ENCODE data around the gene TTI1.

Gene TTI1

DNA sequence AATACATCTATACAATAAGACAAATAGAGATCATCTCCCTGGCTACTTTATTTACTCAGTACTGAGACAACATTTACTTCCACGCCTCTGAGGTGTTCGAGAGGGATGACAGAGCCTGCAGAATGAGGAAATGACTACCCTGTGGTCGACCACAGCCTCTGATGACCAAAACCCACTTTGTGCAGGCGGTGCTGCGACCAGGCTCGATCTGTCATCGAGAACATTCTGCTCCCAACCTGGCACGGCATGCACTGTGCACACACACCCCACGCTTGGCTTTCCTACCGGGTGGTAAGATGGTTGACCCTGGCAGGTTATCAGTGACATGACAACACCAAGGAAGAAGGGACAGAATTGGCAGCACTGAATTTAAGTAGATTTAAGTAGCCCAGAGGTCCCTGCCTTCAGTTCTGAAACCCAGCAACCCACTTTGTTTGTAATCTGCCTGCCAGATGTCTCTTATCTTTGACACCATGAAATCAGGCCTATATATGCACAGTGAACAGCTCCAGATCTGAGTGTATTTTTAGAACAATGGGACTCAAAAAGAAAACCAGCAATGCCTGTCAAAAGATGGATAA lies 42.6 kb downstream of the TTI1 start:
- peak in 1 of 10 donors; percentile 77 for DNase-seq
- intact Hi-C loops (cut with DNase I): no loop called here

- DNase-seq: peak in 1 of 10 donors; percentile 70
- intact Hi-C loops (cut with DNase I): no loop called here
These were observed 43.5 kb downstream of the TTI1 start for GRCh38 chr20:37989601-37990295.

DNA sequence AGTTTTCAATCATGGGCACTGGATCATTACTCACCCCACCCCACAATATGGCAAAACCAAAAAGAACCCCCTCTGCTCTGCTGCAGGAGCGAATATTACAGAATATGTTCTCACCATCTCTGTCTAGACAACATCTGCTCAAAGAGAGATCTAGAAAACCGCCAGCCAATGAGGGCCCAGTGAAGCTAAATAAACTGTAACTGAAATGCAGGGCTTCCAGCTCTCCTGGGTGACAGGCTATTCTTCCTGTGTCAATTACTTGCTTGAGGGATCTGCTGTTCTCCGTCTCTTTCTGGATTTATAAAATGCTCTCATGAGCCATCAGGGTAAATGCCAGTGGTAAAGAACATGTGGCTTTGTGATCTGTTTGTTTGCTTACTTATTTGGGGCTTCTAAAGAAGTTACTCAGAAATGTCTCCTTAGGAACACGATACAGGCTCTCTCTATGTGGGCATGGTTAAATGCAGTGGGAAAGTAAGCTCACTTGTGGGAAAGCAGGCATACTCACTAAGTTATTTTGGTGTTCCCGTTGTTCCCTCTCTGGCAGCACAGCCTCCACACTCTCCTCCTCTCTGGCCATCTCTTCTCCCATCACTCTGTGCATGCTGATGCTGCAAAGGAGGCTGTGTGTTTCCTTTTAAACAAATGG lies 44.8 kb downstream of the TTI1 start:
- intact Hi-C loops (cut with DNase I): no loop called here

GRCh38 chr20:37987602-37988290 lies 45.5 kb downstream of the TTI1 start:
- DNase-seq: no peak
- intact Hi-C loops (cut with DNase I): no loop called here

More for the DNA sequence above, 44.8 kb downstream of the TTI1 start:
- DNase-seq: peak in 1 of 10 donors; percentile 45

DNA sequence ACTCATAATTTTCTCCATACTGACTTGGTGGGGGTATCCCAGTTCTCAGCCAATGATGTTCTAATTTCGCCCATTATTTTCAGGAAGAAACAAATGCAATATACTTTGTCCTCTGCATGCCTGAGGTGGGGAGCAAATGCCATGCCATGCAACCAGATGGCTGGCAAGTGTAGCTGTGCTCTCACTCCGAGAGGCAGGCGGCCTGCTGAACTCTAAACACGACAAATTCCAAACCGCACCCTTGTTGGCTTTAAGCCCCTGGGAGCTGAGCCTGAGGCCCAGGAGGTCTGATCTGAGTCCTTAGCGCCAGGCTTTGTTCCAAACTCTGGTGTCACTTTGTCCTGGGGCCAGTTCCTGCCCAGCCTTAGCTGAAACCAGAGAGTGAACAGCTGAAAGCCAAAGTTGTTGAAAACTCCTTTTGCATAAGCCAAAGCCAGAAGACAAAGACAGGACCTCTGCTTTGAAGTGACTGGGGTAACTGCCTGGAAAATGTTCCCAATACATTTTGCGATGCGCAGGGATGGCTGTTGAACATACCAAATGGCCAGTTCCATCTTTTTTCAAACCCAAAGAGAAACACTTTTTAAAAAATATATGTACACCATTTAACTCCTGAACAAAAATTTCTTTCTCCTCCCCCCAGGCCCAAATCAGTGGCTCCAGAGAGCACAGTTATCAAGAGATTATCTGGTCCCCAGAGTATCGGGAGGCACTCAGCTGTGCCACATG lies 46.2 kb downstream of the TTI1 start:
- peak in 3 of 10 donors; percentile 33 to 88 (median 76) for DNase-seq
- intact Hi-C loops (cut with DNase I): no loop called here

- DNase-seq: no peak
These were observed 47.0 kb downstream of the TTI1 start for GRCh38 chr20:37986044-37986858.

DNA sequence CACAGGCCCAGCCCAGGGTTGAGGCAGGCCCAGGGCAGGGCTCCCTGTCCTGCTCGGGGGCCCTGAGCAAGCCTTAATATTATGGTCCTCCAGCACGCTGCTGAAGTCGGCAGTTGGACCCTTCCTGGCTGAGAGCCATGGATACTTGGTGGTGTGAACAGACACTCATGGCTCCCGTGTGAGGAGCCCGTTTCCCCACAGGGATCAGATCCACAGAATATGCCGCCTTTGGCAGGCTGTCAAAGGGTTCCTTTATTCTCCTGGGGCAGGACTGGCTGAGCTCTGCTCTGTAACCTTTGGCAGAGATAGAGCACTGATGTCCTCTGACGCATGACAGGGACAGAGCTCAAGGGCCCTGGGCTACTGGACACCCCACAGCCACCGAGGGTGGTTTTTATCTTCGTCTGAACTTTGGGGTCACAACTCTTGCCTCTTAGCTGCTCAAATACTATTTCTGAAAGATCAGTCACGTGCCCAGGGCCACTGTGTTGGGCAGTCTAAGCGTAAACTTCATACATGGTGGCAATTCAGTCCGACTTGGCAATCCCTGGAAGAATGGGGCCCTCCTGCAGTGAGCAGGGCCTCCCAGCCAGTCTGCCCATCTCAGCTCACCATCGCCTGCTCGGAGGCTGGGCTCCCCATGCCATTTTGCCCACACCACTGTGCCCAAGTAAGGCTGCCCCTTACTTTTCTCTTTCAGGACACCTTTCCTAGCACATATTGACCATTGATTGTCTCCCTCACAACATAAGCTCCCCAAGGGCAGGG lies 49.1 kb downstream of the TTI1 start:
- intact Hi-C loops (cut with DNase I): no loop called here
- peak in 2 of 10 donors; percentile 58 to 60 for DNase-seq

More at GRCh38 chr20:37986044-37986858, 47.0 kb downstream of the TTI1 start:
- intact Hi-C loops (cut with DNase I): no loop called here

DNA sequence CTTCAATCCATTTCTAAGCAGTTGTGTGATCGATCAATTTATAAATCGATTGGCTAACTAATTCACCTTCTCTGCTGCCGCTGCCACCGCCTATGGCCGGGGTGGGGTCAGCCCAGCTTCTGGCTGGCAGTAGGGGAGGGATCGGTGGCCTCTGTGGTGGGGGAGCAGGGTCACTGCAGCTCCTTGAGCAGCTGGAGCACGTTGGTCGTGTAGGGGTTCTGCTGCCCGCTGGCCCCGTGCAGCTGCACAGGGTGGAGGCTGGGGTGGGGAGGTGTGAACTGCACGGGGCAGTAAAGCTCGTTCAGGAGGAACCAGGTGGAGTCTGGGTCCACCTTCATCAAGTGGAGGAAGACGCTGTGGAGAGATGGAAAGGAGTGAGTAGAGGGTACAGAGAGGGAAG lies 50.0 kb downstream of the TTI1 start:
- intact Hi-C loops (cut with DNase I): no loop called here

GRCh38 chr20:37981568-37981967 lies 51.7 kb downstream of the TTI1 start:
- intact Hi-C loops (cut with DNase I): no loop called here
- DNase-seq: no peak

More for the DNA sequence above, 50.0 kb downstream of the TTI1 start:
- no peak for DNase-seq

- no peak for DNase-seq
- intact Hi-C loops (cut with DNase I): no loop called here
These were observed 52.4 kb downstream of the TTI1 start for GRCh38 chr20:37980876-37981275.

GRCh38 chr20:37980383-37980782 lies 52.9 kb downstream of the TTI1 start:
- intact Hi-C loops (cut with DNase I): no loop called here
- no peak for DNase-seq

- intact Hi-C loops (cut with DNase I): no loop called here
These were observed 54.0 kb downstream of the TTI1 start for GRCh38 chr20:37979021-37979985.

DNA sequence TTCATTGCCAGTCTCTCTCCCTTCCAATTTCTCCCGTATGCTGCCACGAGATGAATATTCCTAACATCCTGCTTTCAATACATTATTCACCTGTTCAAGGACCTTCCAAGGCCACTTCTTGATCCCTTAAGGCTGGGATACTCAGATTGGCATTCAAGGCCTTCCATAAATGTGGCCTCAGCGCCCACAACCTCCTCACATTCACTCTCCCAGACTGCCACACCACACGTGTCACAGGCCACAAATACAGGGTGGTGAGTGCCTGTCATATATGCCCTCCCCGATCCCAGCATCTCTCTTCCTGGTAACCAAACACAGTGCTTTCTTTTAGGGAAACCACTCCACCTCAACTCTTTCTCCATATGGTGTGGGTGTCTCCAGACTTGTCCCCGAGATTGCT lies 55.5 kb downstream of the TTI1 start:
- intact Hi-C loops (cut with DNase I): no loop called here
- no peak for DNase-seq

More at GRCh38 chr20:37979021-37979985, 54.0 kb downstream of the TTI1 start:
- no peak for DNase-seq

- intact Hi-C loops (cut with DNase I): no loop called here
- no peak for DNase-seq
These were observed 55.9 kb downstream of the TTI1 start for GRCh38 chr20:37977338-37977737.

GRCh38 chr20:37976887-37977286 lies 56.4 kb downstream of the TTI1 start:
- DNase-seq: no peak
- intact Hi-C loops (cut with DNase I): no loop called here

DNA sequence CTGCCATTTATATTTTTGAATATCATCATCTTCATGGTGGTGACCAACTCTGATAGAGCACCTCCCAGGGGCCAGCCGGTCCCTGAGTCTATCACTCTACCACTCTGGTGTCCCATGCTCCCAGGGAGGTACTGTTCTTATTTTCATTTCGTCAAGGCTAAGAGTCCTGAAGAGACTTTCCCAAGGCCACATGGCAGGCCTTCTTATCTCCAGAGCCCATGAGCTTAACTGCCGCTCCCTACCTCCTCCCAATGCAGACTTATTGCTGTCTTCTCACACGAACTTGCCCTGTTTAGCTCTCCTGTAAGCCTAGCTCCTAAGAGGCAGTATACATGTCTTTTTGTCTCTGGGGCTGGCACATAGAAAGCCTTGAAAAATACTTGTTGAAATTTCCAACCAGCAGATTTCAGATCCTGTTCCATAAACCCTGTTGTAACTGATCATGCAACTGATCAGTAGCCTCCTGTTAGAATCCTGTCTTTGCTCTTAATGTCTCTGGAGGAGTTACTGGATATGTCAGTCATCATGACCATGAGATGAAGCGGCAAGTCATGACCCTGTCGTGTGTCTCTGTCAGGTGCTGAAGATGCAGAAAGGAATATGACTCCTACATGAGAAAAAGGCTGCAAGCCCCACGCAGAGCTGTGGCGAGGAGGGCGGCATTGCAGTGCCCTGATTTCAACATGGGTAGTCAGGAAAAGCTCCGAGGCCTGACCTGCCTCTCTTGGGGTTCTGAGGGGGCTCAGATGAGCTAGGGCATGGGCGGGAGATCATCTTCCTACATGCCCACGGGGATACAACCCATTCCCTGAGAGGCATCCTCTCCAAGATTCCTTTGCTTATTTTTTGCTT lies 60.0 kb downstream of the TTI1 start:
- DNase-seq: no peak
- intact Hi-C loops (cut with DNase I): no loop called here
